Heart right ventricle (tissue), 16 donors: ENCODE measurements around the gene EN2. TPM values are rescaled to one million over a fixed set of nuclear protein-coding genes. Genes with fewer than 3 reads are reported as not detected.
A peak's percentile ranks its signal among the peaks of the same experiment; 100 is the strongest.

Experiments used
- ATAC-seq, 8 donors: fragments of 200-7000 bp; cut with Tn5 transposase; one replicate each; pipeline ENCODE4 v1.9.1; 2020; ENCODE audit warnings: mild to moderate bottlenecking in 8 of 8, moderate library complexity in 8 of 8, moderate number of reproducible peaks in 1 of 8
- DNase-seq, 2 donors: peaks; one replicate each; pipeline ENCODE4 v3.0.0-alpha.2; 2020
- H3K27ac ChIP-seq, 10 donors: fragments of 200-600 bp; sonication (generic) in 2 of 10; one replicate each; pipeline versions ENCODE4 v1.5.0 to v1.8.0; 2020 to 2022; ENCODE audit warnings: mild to moderate bottlenecking in 3 of 10
- H3K27me3 ChIP-seq, 7 donors: fragments of 200-600 bp; one replicate each; pipeline ENCODE4 v1.8.0; 2021 to 2022; ENCODE audit warnings: mild to moderate bottlenecking in 2 of 7
- H3K36me3 ChIP-seq, 9 donors: fragments of 200-600 bp; sonication (generic) in 1 of 9; one replicate each; pipeline versions ENCODE4 v1.5.0 to v1.8.0; 2020 to 2022; ENCODE audit warnings: mild to moderate bottlenecking in 2 of 9
- H3K4me1 ChIP-seq, 9 donors: fragments of 200-600 bp; sonication (generic) in 1 of 9; one replicate each; pipeline versions ENCODE4 v1.5.0 to v1.8.0; 2020 to 2022; ENCODE audit warnings: mild to moderate bottlenecking in 4 of 9
- H3K4me3 ChIP-seq, 10 donors: fragments of 200-600 bp; sonication (generic) in 2 of 10; one replicate each; pipeline versions ENCODE4 v1.5.0 to v1.8.0; 2020 to 2022; ENCODE audit warnings: mild to moderate bottlenecking in 7 of 10, moderate library complexity in 2 of 10
- H3K9me3 ChIP-seq, 11 donors: fragments of 200-600 bp in 10 of 11; sonication (generic) in 2 of 11; one replicate each; pipeline versions ENCODE4 v1.5.0 to v1.8.0; 2013 to 2022; ENCODE audit warnings: mild to moderate bottlenecking in 2 of 11, control low read depth in 1 of 11, moderate library complexity in 1 of 11
- WGBS, 2 donors: extraction: QIAGEN DNeasy Blood & Tissue Kit; methylation state at CpG; one replicate each; pipeline ENCODE4 v1.1.7; 2013; ENCODE audit warnings: inconsistent platforms in 1 of 2; 5-methylcytosine and 5-hydroxymethylcytosine counted together
- intact Hi-C, 10 donors: fragments of 100-400 bp; cut with DNase I; formaldehyde crosslinking; loops; one replicate each; pipeline versions ENCODE4 v1.11.1 to v1.14.2; 2022
- polyA plus RNA-seq, 2 donors: library from polyadenylated mRNA; stranded (reverse); fragments of 200-250 nt; gene quantifications; one replicate each; pipeline ENCODE4 v1.2.3, GENCODE V29; 2013
- total RNA-seq, 10 donors: library from RNA; stranded (reverse); fragmentation: NEBNext Ultra II Directional in 3 of 10; extraction: Animal tissue kit (Norgen Biotek cat#: 25700) in 3 of 10; gene quantifications; one replicate each; pipeline versions ENCODE4 v1.2.1 to v1.2.4, GENCODE V29; 2021 to 2023
- TF ChIP-seq, protein P1 (sequence below), 9 donors: fragments of 200-600 bp; sonication (generic) in 2 of 9; IDR thresholded peaks; one replicate each; pipeline versions ENCODE4 v1.5.0 to v1.8.0; 2021 to 2022; ENCODE audit warnings: antibody characterized with exemption in 9 of 9, mild to moderate bottlenecking in 5 of 9, moderate library complexity in 1 of 9
- donor health status: Arrhythmogenic right ventricular cardiomyopathy.
- donor health status: ischemic (EF 13 %, LVEDD 7.1; RV severe dilation, severe dysfunction).
- donor health status: healthy with polysubstance abuse.
- donor health status: DM: no; HTN: yes; CAD: no.
- donor health status: DM: no; HTN: no; CAD: no.
- donor health status: ischemic (EF 25% LVEDD 6.9; RV normal size, moderate dysfunction).
- donor health status: ischemic (EF 25% LVEDD 5.7; RV mildly dilated, moderate dysfunction).
- donor health status: healthy.
- donor health status: DM: yes; HTN: yes; CAD: no.
- donor health status: Ischemic cardiomyopathy.
- donor health status: ischemic (EF 35%, LVEDD 5.7; RV mildly dilated, moderate dysfunction).
- donor health status: nonischemic (EF 11% LVEDD 7.7; RV severe dilation, severe dysfunction).
- donor health status: DM: yes; HTN: yes; CAD: no.
- donor health status: PGD.
- donor health status: ischemic (EF 29% LVEDD 5.4; RV normal size, mild dysfunction).
- donor health status: nonischemic (EF 23%, LVEDD 6.1; RV moderate dilation, normal function).

Gene EN2
- total and polyA plus RNA-seq, 12 donors, result 0.01 to 0.08 (median 0.07) TPM; not detected in 8

GRCh38 chr7:155489158-155489840, 31.4 kb downstream of the EN2 start:
- DNase-seq (no peak), ATAC-seq (no peak)
- Histone ChIP-seq H3K27ac (no peak overlapping the region), H3K4me1 (peaks cover 0 to 20% (median 9%) of the 10 kb centered on the region in 9 donors), H3K27me3 (peaks cover 0 to 93% (median 74%) of the 10 kb centered on the region in 7 donors), H3K4me3 (no peak overlapping the region), H3K36me3 (no peaks in the 10 kb centered on the region), H3K9me3 (no peaks in the 10 kb centered on the region)
- intact Hi-C loops, result no loop called here
- TF ChIP-seq, protein P1, sequence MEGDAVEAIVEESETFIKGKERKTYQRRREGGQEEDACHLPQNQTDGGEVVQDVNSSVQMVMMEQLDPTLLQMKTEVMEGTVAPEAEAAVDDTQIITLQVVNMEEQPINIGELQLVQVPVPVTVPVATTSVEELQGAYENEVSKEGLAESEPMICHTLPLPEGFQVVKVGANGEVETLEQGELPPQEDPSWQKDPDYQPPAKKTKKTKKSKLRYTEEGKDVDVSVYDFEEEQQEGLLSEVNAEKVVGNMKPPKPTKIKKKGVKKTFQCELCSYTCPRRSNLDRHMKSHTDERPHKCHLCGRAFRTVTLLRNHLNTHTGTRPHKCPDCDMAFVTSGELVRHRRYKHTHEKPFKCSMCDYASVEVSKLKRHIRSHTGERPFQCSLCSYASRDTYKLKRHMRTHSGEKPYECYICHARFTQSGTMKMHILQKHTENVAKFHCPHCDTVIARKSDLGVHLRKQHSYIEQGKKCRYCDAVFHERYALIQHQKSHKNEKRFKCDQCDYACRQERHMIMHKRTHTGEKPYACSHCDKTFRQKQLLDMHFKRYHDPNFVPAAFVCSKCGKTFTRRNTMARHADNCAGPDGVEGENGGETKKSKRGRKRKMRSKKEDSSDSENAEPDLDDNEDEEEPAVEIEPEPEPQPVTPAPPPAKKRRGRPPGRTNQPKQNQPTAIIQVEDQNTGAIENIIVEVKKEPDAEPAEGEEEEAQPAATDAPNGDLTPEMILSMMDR (IDR thresholded peaks at IDR 0.05), result no peak
- WGBS, 2 donors, result 73 to 74% methylated on average over 20 of the region's 20 CpGs

- TF ChIP-seq, protein P1 (IDR thresholded peaks at IDR 0.05), result no peak
- peak; percentile 35 to 69 (median 56) for ATAC-seq
- Histone ChIP-seq H3K9me3 (no peaks in the 10 kb centered on the region), H3K36me3 (no peaks in the 10 kb centered on the region), H3K27ac (peak overlapping the region in 7 of 10 donors; percentile 1 to 64 (median 25)), H3K27me3 (peaks cover 0 to 90% (median 74%) of the 10 kb centered on the region in 7 donors), H3K4me3 (peak overlapping the region; percentile 18 to 51 (median 42)), H3K4me1 (peaks cover 0 to 20% (median 9%) of the 10 kb centered on the region in 9 donors)
- no peak for DNase-seq
- WGBS, 2 donors, result 49 to 50% methylated on average over 32 of the region's 32 CpGs
- intact Hi-C loops, result no loop called here
Observed at GRCh38 chr7:155489862-155490696, 32.1 kb downstream of the EN2 start.

GRCh38 chr7:155490697-155491628, 33.0 kb downstream of the EN2 start:
- H3K27me3 ChIP-seq, result peaks cover 0 to 93% (median 76%) of the 10 kb centered on the region in 7 donors
- no peaks in the 10 kb centered on the region for H3K9me3 ChIP-seq
- ATAC-seq, result peak; percentile 72 to 88 (median 86)
- H3K4me1 ChIP-seq, result peaks cover 0 to 20% (median 9%) of the 10 kb centered on the region in 9 donors
- TF ChIP-seq, protein P1 (IDR thresholded peaks at IDR 0.05), result no peak
- H3K4me3 ChIP-seq, result peak overlapping the region; percentile 18 to 51 (median 42)
- no peaks in the 10 kb centered on the region for H3K36me3 ChIP-seq
- intact Hi-C loops, result no loop called here
- H3K27ac ChIP-seq, result peak overlapping the region in 7 of 10 donors; percentile 1 to 64 (median 25)
- 17 to 22% methylated on average over 47 of the region's 47 CpGs for WGBS, 2 donors
- peak; percentile 54 to 65 for DNase-seq
